Measurements from ENCODE around the gene CCM2L.
"Not testable (repeated sequence)": the region's sequence is repeated elsewhere in the genome, so short reads cannot be mapped to it uniquely, and the experiment has no call there.

Gene CCM2L

GRCh38 chr20:32031007-32031958 lies 21.0 kb downstream of the CCM2L start:
- peak; percentile 48 for DNase-seq

- DNase-seq = no peak
These were observed 23.1 kb downstream of the CCM2L start for GRCh38 chr20:32033316-32033715.

- not testable (repeated sequence) for DNase-seq
These were observed 23.5 kb downstream of the CCM2L start for GRCh38 chr20:32033721-32034120.

- no peak for DNase-seq
These were observed 24.6 kb downstream of the CCM2L start for GRCh38 chr20:32034581-32035425.

GRCh38 chr20:32035426-32035779 lies 25.2 kb downstream of the CCM2L start:
- no peak for DNase-seq

- DNase-seq = no peak
These were observed 26.0 kb downstream of the CCM2L start for GRCh38 chr20:32036252-32036651.

GRCh38 chr20:32036716-32037485 lies 26.7 kb downstream of the CCM2L start:
- DNase-seq = no peak

- DNase-seq = no peak
These were observed 27.7 kb downstream of the CCM2L start for GRCh38 chr20:32037929-32038328.

GRCh38 chr20:32040142-32040953 lies 30.1 kb downstream of the CCM2L start:
- no peak for DNase-seq

- DNase-seq = no peak
These were observed 35.8 kb downstream of the CCM2L start for GRCh38 chr20:32045999-32046398.

- no peak for DNase-seq
These were observed 40.1 kb downstream of the CCM2L start for GRCh38 chr20:32050324-32050841.

- DNase-seq = no peak
These were observed 40.8 kb downstream of the CCM2L start for GRCh38 chr20:32050851-32051556.

GRCh38 chr20:32051720-32052089 lies 41.5 kb downstream of the CCM2L start:
- no peak for DNase-seq

GRCh38 chr20:32052090-32052777 lies 42.0 kb downstream of the CCM2L start, which contains the start of gene HCK:
TSS of gene HCK (plus strand) at chr20:32052242.
- DNase-seq = no peak

GRCh38 chr20:32052778-32053362 lies 42.6 kb downstream of the CCM2L start:
- DNase-seq = no peak

- DNase-seq = no peak
These were observed 43.4 kb downstream of the CCM2L start for GRCh38 chr20:32053648-32054047.

- no peak for DNase-seq
These were observed 46.7 kb downstream of the CCM2L start for GRCh38 chr20:32056708-32057483.

GRCh38 chr20:32057656-32058184 lies 47.5 kb downstream of the CCM2L start:
- DNase-seq = no peak

- no peak for DNase-seq
These were observed 49.0 kb downstream of the CCM2L start for GRCh38 chr20:32059189-32059588.

Measured in activated CD4-positive, alpha-beta T cell treated with anti-CD3 and anti-CD28 coated beads for 4 hours (primary cell).